HCT116 (cell line): ENCODE results near the gene SLC22A23. TPM values are rescaled to one million over a fixed set of nuclear protein-coding genes. Genes with fewer than 3 reads are reported as not detected.

Experiments used
- ATAC-seq: fragments of 200-7000 bp; cut with Tn5 transposase; 2 replicates; pipeline ENCODE4 v1.9.1; 2020; ENCODE audit warnings: mild to moderate bottlenecking, moderate library complexity
- BruUV-seq: library from RNA; stranded (reverse); fragments of 400-500 nt; replicated peaks from 2 replicates; lab custom pipeline; 2021; lab: Mats Ljungman, UMichigan
- CTCF ChIA-PET: fragments of 300-600 bp; sonication (Branson Sonifier 250); formaldehyde crosslinking; loops from one replicate; lab custom pipeline; 2021; ENCODE audit warnings: antibody characterized with exemption; lab: Charles Lee
- POLR2A ChIA-PET: fragments of 300-600, 350-600 bp; sonication (Branson Sonifier 250); formaldehyde crosslinking; loops from one replicate; lab custom pipeline; 2021; ENCODE audit warnings: antibody characterized with exemption; lab: Charles Lee
- RAD21 ChIA-PET, 2 experiments: fragments of 300-600 bp; sonication (Branson Sonifier 250); formaldehyde crosslinking; loops; one replicate each; lab custom pipeline; 2023; ENCODE audit warnings: low total read pairs in 2 of 2; ENCODE audit not compliant: uncharacterized antibody in 2 of 2, unreplicated experiment in 2 of 2, low non-redundant PET in 1 of 2; lab: Charles Lee
- DNase-seq: peaks from one replicate; pipeline ENCODE4 v3.0.0-alpha.2; 2010; ENCODE audit warnings: low read depth, low spot score
- H2AFZ ChIP-seq: fragments of 200-600 bp; shearing (Covaris generic), sonication (generic); 2 replicates; pipeline ENCODE4 v1.6.1; 2017; ENCODE audit warnings: low read depth, mixed run types, mixed read lengths, antibody characterized with exemption, low read length; ENCODE audit not compliant: poor library complexity, severe bottlenecking
- H3K27ac ChIP-seq: 2 replicates; pipeline ENCODE4 v1.5.1; 2012; ENCODE audit warnings: low read depth, low read length
- H3K27me3 ChIP-seq: fragments of 200-600 bp; sonication (generic); 2 replicates; pipeline ENCODE4 v1.6.1; 2016; ENCODE audit warnings: mixed run types, low read length, mixed read lengths; ENCODE audit not compliant: insufficient read depth
- H3K36me3 ChIP-seq, 2 experiments: fragments of 200-500 bp in 1 of 2; fragments of 200-600 bp in 1 of 2; sonication (Bioruptor generic) in 1 of 2; sonication (generic) in 1 of 2; 2 replicates each; pipeline versions ENCODE4 v1.5.1 to v1.6.1; 2014 to 2016; ENCODE audit warnings: low read length in 2 of 2, inconsistent platforms in 1 of 2, mixed read lengths in 1 of 2, mixed run types in 1 of 2; ENCODE audit not compliant: insufficient read depth in 2 of 2, control insufficient read depth in 1 of 2
- H3K4me1 ChIP-seq, 2 experiments: fragments of 200-600 bp in 1 of 2; sonication (generic) in 1 of 2; 2 replicates each; pipeline versions ENCODE4 v1.5.1 to v1.6.1; 2012 to 2017; ENCODE audit warnings: low read length in 2 of 2, inconsistent platforms in 1 of 2, mild to moderate bottlenecking in 1 of 2, mixed read lengths in 1 of 2, mixed run types in 1 of 2, moderate library complexity in 1 of 2; ENCODE audit not compliant: insufficient read depth in 2 of 2, control insufficient read depth in 1 of 2
- H3K4me2 ChIP-seq: fragments of 200-600 bp; sonication (generic); 2 replicates; pipeline ENCODE4 v1.6.1; 2017; ENCODE audit warnings: mixed run types, low read length, mixed read lengths
- H3K4me3 ChIP-seq, 2 experiments: fragments of 200-600 bp in 1 of 2; sonication (generic) in 1 of 2; replicated peaks in 1 of 2; 2 replicates each; pipeline ENCODE4 v1.5.1; 2011 to 2016; ENCODE audit warnings: low read length in 2 of 2, control low read depth in 1 of 2, low read depth in 1 of 2, mild to moderate bottlenecking in 1 of 2, mixed read lengths in 1 of 2, mixed run types in 1 of 2
- H3K79me2 ChIP-seq: fragments of 200-600 bp; sonication (generic); 2 replicates; pipeline ENCODE4 v1.6.1; 2017; ENCODE audit warnings: mild to moderate bottlenecking, mixed run types, low read length, moderate library complexity, mixed read lengths; ENCODE audit not compliant: insufficient read depth
- H3K9ac ChIP-seq: fragments of 200-600 bp; sonication (generic); 2 replicates; pipeline ENCODE4 v1.6.1; 2016; ENCODE audit warnings: low read length, mixed read lengths
- H3K9me2 ChIP-seq: fragments of 200-600 bp; sonication (generic), shearing (Covaris generic); 2 replicates; pipeline ENCODE4 v1.6.1; 2017; ENCODE audit warnings: mixed run types, mild to moderate bottlenecking, moderate library complexity; ENCODE audit not compliant: insufficient read depth
- H3K9me3 ChIP-seq, 2 experiments: fragments of 200-500 bp in 1 of 2; fragments of 200-600 bp in 1 of 2; sonication (Bioruptor generic) in 1 of 2; sonication (generic) in 1 of 2; 2 replicates each; pipeline ENCODE4 v1.6.1; 2014 to 2017; ENCODE audit warnings: low read length in 2 of 2, mixed read lengths in 2 of 2, inconsistent platforms in 1 of 2, low read depth in 1 of 2, mild to moderate bottlenecking in 1 of 2, mixed run types in 1 of 2, moderate library complexity in 1 of 2; ENCODE audit not compliant: control insufficient read depth in 1 of 2, insufficient read depth in 1 of 2
- H4K20me1 ChIP-seq: fragments of 200-600 bp; sonication (generic), shearing (Covaris generic); 2 replicates; pipeline ENCODE4 v1.6.1; 2017; ENCODE audit warnings: mixed run types, mild to moderate bottlenecking, moderate library complexity; ENCODE audit not compliant: insufficient read depth
- EZH2 ChIP-seq: fragments of 200-600 bp; sonication (generic); IDR thresholded peaks from 2 replicates; pipeline ENCODE4 v1.6.1; 2017; ENCODE audit warnings: antibody characterized with exemption, mixed run types
- intact Hi-C: fragments of 100-400 bp; cut with micrococcal nuclease; formaldehyde crosslinking; loops from 2 replicates; pipeline ENCODE4 v1.10.0; 2022
- total RNA-seq: library from RNA; stranded (reverse); gene quantifications from one replicate; pipeline ENCODE4 v1.2.1, GENCODE V29; 2021; ENCODE audit not compliant: unreplicated experiment
- TF ChIP-seq, protein P1 (sequence below): IDR thresholded peaks from 2 replicates; pipeline ENCODE4 v1.6.1; 2012; ENCODE audit warnings: low read depth
- TF ChIP-seq, protein P2 (sequence below): IDR thresholded peaks from 2 replicates; pipeline ENCODE4 v1.6.1; 2012

SLC22A23 gene
- total RNA-seq, 1 experiment from 2014 or later = 11.5 TPM

DNA sequence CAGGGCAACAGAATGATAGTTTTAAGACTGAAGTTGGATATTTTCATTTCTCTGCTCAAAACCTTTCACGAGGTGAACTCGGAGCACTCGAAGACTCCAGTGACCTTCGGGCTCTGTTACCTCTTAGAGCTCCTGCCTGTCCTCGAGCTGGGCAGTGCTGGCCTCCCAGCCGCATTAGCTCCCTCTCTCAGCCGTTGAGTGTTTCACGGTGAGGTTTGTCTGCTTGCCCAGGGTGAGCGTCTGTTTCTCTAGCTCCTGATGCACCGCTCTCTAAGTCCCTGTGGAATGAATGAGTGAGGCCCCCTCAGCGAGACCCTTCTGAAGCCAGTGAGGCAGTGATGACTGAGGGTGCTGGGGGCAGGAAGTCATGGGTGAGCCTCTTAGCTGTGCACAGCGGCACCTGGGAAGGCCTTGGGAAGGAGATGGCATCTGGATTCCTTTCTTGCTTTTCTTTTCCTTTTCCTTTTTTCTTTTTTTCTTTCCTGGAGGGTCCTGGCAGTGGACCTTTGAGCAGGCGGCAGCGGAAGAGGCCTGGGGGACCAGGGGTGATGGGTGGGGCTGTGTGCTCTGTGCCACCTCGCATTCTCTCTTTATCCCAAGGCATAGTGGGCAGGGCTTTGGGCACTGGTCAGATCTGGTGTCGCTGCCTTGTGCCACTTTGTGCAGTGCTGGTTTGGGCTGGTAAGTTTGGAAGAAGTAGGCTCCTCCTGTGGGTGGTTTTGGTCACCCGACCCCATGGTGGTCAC is 195.9 kb downstream of the SLC22A23 start:
- intact Hi-C loops = no loop called here
- Histone ChIP-seq H3K9me2 (no peaks in the 10 kb centered on the region), H3K4me1 (peaks cover 9 to 18% of the 10 kb centered on the region in 2 experiments; a peak in 3 of 4 replicates), H3K27ac (no peak overlapping the region), H3K9me3 (no peaks in the 10 kb centered on the region), H3K4me2 (peak overlapping the region; percentile 76), H3K9ac (peak overlapping the region; percentile 92; the same call in 1 of the 2 replicates), H2AFZ (no peak overlapping the region), H3K36me3 (peaks cover 13 to 26% of the 10 kb centered on the region in 2 experiments; a peak in 3 of 4 replicates), H3K27me3 (no peaks in the 10 kb centered on the region), H3K4me3 (peak overlapping the region in 1 of 2 experiments; percentile 74; a peak in 2 of 4 replicates), H3K79me2 (peaks cover 72% of the 10 kb centered on the region), H4K20me1 (no peaks in the 10 kb centered on the region)
- CTCF ChIA-PET = interaction anchor here (1.3 to 1.8 kb wide), 3 partner anchors 9 to 471 kb away, joined by 3 to 4 read pairs (median 3); no protein-coding TSS in a partner anchor
- TF ChIP-seq, protein P1, sequence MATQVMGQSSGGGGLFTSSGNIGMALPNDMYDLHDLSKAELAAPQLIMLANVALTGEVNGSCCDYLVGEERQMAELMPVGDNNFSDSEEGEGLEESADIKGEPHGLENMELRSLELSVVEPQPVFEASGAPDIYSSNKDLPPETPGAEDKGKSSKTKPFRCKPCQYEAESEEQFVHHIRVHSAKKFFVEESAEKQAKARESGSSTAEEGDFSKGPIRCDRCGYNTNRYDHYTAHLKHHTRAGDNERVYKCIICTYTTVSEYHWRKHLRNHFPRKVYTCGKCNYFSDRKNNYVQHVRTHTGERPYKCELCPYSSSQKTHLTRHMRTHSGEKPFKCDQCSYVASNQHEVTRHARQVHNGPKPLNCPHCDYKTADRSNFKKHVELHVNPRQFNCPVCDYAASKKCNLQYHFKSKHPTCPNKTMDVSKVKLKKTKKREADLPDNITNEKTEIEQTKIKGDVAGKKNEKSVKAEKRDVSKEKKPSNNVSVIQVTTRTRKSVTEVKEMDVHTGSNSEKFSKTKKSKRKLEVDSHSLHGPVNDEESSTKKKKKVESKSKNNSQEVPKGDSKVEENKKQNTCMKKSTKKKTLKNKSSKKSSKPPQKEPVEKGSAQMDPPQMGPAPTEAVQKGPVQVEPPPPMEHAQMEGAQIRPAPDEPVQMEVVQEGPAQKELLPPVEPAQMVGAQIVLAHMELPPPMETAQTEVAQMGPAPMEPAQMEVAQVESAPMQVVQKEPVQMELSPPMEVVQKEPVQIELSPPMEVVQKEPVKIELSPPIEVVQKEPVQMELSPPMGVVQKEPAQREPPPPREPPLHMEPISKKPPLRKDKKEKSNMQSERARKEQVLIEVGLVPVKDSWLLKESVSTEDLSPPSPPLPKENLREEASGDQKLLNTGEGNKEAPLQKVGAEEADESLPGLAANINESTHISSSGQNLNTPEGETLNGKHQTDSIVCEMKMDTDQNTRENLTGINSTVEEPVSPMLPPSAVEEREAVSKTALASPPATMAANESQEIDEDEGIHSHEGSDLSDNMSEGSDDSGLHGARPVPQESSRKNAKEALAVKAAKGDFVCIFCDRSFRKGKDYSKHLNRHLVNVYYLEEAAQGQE = no peak
- TF ChIP-seq, protein P2, sequence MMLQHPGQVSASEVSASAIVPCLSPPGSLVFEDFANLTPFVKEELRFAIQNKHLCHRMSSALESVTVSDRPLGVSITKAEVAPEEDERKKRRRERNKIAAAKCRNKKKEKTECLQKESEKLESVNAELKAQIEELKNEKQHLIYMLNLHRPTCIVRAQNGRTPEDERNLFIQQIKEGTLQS = no peak
- TF ChIP-seq EZH2 = no peak
- DNase-seq = no peak
- POLR2A ChIA-PET = no interaction called here
- RAD21 ChIA-PET = no interaction called here
- no TSS peak for BruUV-seq
- no peak for ATAC-seq
